Endothelial cell of umbilical vein (primary cell): ENCODE measurements around the gene MICAL3. TPM values are rescaled to one million over a fixed set of nuclear protein-coding genes. Genes with fewer than 3 reads are reported as not detected.

Source experiments
- BruUV-seq: library from RNA; stranded (reverse); fragments of 400-500 nt; replicated peaks from 2 replicates; lab custom pipeline; 2021; lab: Mats Ljungman, UMichigan
- CTCF ChIA-PET: fragments of 300-600, 350-600 bp; sonication (Branson Sonifier 250); formaldehyde crosslinking; loops from one replicate; lab custom pipeline; 2021; ENCODE audit warnings: antibody characterized with exemption, inconsistent platforms; lab: Charles Lee
- POLR2A ChIA-PET: fragments of 300-600, 350-600 bp; sonication (Branson Sonifier 250); formaldehyde crosslinking; loops from one replicate; lab custom pipeline; 2021; ENCODE audit warnings: antibody characterized with exemption, inconsistent platforms; lab: Charles Lee
- DNase-seq: peaks from one replicate; pipeline ENCODE4 v3.0.0-alpha.2; 2011; ENCODE audit warnings: low read depth, low spot score
- FAIRE-seq: peaks from 2 replicates; lab custom pipeline; 2011; peaks lifted over from hg19 to GRCh38; lab: Jason Lieb, UNC
- H2AFZ ChIP-seq: 2 replicates; pipeline ENCODE4 v1.6.0; 2012; ENCODE audit warnings: low read depth, low read length, control low read depth, inconsistent platforms
- H3K27ac ChIP-seq: 2 replicates; pipeline ENCODE4 v1.5.1; 2011; ENCODE audit warnings: low read depth, mild to moderate bottlenecking, control low read depth, low read length, moderate library complexity; ENCODE audit not compliant: insufficient read depth
- H3K27me3 ChIP-seq, 2 experiments: 2 replicates each; pipeline versions ENCODE4 v1.6.0 to v1.6.1; 2011; ENCODE audit warnings: low read length in 2 of 2, mixed read lengths in 1 of 2; ENCODE audit not compliant: control insufficient read depth in 2 of 2, insufficient read depth in 2 of 2
- H3K36me3 ChIP-seq, 2 experiments: 2 replicates in 1 of 2; 3 replicates in 1 of 2; pipeline ENCODE4 v1.5.1; 2011; ENCODE audit warnings: low read length in 2 of 2, mild to moderate bottlenecking in 1 of 2, moderate library complexity in 1 of 2; ENCODE audit not compliant: control insufficient read depth in 2 of 2, insufficient read depth in 2 of 2; ENCODE audit errors: extremely low read depth in 1 of 2
- H3K4me1 ChIP-seq: 3 replicates; pipeline ENCODE4 v1.5.1; 2011; ENCODE audit warnings: mild to moderate bottlenecking, low read length; ENCODE audit not compliant: control insufficient read depth, insufficient read depth; ENCODE audit errors: extremely low read depth
- H3K4me2 ChIP-seq: 2 replicates; pipeline ENCODE4 v1.6.1; 2011; ENCODE audit warnings: low read length, control low read depth, mixed read lengths; ENCODE audit not compliant: insufficient read depth
- H3K4me3 ChIP-seq, 3 experiments: fragments of 200-600 bp in 1 of 3; sonication (generic), shearing (Covaris generic) in 1 of 3; replicated peaks in 1 of 3; 2 replicates each; pipeline ENCODE4 v1.5.1; 2011 to 2016; ENCODE audit warnings: control low read depth in 3 of 3, low read length in 3 of 3, mild to moderate bottlenecking in 2 of 3, inconsistent platforms in 1 of 3, low read depth in 1 of 3, moderate library complexity in 1 of 3; ENCODE audit not compliant: insufficient read depth in 1 of 3
- H3K79me2 ChIP-seq: 2 replicates; pipeline ENCODE4 v1.6.0; 2012; ENCODE audit warnings: low read length, inconsistent platforms; ENCODE audit not compliant: control insufficient read depth, insufficient read depth
- H3K9ac ChIP-seq: replicated peaks from 2 replicates; pipeline ENCODE3; 2011; ENCODE audit warnings: low read length, control low read depth; ENCODE audit not compliant: insufficient read depth; ENCODE audit errors: extremely low read depth
- H3K9me1 ChIP-seq: replicated peaks from 3 replicates; pipeline ENCODE4 v1.6.0; 2011; ENCODE audit warnings: mild to moderate bottlenecking, low read length; ENCODE audit not compliant: control insufficient read depth, insufficient read depth; ENCODE audit errors: extremely low read depth
- H3K9me3 ChIP-seq: replicated peaks from 2 replicates; pipeline ENCODE4 v1.5.1; 2012; ENCODE audit warnings: low read length, inconsistent platforms; ENCODE audit not compliant: control insufficient read depth, insufficient read depth
- H4K20me1 ChIP-seq: replicated peaks from 2 replicates; pipeline ENCODE3; 2011; ENCODE audit warnings: mild to moderate bottlenecking, low read length; ENCODE audit not compliant: control insufficient read depth, insufficient read depth; ENCODE audit errors: extremely low read depth
- EZH2 ChIP-seq: IDR thresholded peaks from 2 replicates; pipeline ENCODE4 v1.6.1; 2012; ENCODE audit warnings: borderline replicate concordance, low read depth, mild to moderate bottlenecking, moderate library complexity, low read length, inconsistent platforms; ENCODE audit not compliant: severe bottlenecking
- FOS ChIP-seq: IDR thresholded peaks from 2 replicates; pipeline ENCODE4 v1.6.1; 2011; ENCODE audit warnings: mild to moderate bottlenecking, low read length, moderate library complexity, borderline replicate concordance; ENCODE audit not compliant: insufficient read depth
- GATA2 ChIP-seq: IDR thresholded peaks from 2 replicates; pipeline ENCODE4 v1.7.0; 2011; ENCODE audit warnings: low read depth, mild to moderate bottlenecking, moderate library complexity, mixed read lengths, low read length; ENCODE audit not compliant: insufficient read length, insufficient read depth
- JUN ChIP-seq: IDR thresholded peaks from 2 replicates; pipeline ENCODE4 v1.6.1; 2011; ENCODE audit warnings: borderline replicate concordance, low read depth; ENCODE audit not compliant: insufficient read length, insufficient read depth
- MYC ChIP-seq: IDR thresholded peaks from one replicate; pipeline ENCODE4 v1.6.1; 2011; ENCODE audit warnings: mild to moderate bottlenecking, low read depth, low read length
- POLR2A ChIP-seq: IDR thresholded peaks from 2 replicates; pipeline ENCODE4 v1.6.1; 2012; ENCODE audit warnings: low read depth, mild to moderate bottlenecking, control low read depth, low read length
- POLR2AphosphoS5 ChIP-seq: IDR thresholded peaks from 2 replicates; pipeline ENCODE4 v1.6.1; 2012; ENCODE audit warnings: low read depth, mild to moderate bottlenecking, control low read depth, low read length, moderate library complexity; ENCODE audit not compliant: insufficient read depth
- dilution Hi-C: fragments of 300-500 bp; cut with MboI; formaldehyde crosslinking; loops from one replicate; pipeline ENCODE4 v1.15.0; 2019; ENCODE audit warnings: low sequenced_read_pairs; ENCODE audit not compliant: extremely low pct_ligation_motif_present
- intact Hi-C: fragments of 100-400 bp; cut with micrococcal nuclease; formaldehyde crosslinking; loops from one replicate; pipeline ENCODE4 v1.10.0; 2022
- polyA plus RNA-seq, 4 experiments: library from polyadenylated mRNA; depleted of rRNA in 3 of 4; stranded (reverse) in 3 of 4; unstranded in 1 of 4; fragments of >200 nt; gene quantifications; 2 replicates each; pipeline versions ENCODE4 v1.2.1 to v1.2.3, GENCODE V29; 2011 to 2012; ENCODE audit warnings: missing spikeins in 1 of 4
- total RNA-seq: library from RNA; stranded (reverse); gene quantifications from 2 replicates; pipeline ENCODE4 v1.2.3, GENCODE V29; 2021
- TF ChIP-seq, protein P1 (sequence below): IDR thresholded peaks from 2 replicates; pipeline ENCODE4 v1.6.1; 2011; ENCODE audit not compliant: insufficient read depth, insufficient read length
- TF ChIP-seq, protein P2 (sequence below), 2 donors: IDR thresholded peaks; 1 replicate in 1 of 2; 2 replicates in 1 of 2; pipeline ENCODE4 v1.5.1; 2011; ENCODE audit warnings: low read length in 2 of 2, mild to moderate bottlenecking in 2 of 2, moderate library complexity in 2 of 2, control low read depth in 1 of 2, inconsistent platforms in 1 of 2, low read depth in 1 of 2; ENCODE audit not compliant: insufficient read depth in 1 of 2; ENCODE audit errors: extremely low read depth in 1 of 2

MICAL3 gene
- total and polyA plus RNA-seq, 2 donors (not counting 3 experiments of a cell fraction or from before 2014, with no cell fraction given), result 14.5 to 63.7 TPM

GRCh38 chr22:17777717-17778044 is 246.7 kb downstream of the MICAL3 start:
- H3K79me2 ChIP-seq, result peaks cover 11% of the 10 kb centered on the region
- H3K27ac ChIP-seq, result no peak overlapping the region
- intact Hi-C loops (loop anchor here (10.0 kb wide), 1 partner anchor 143 kb away; the partner anchor contains the start of gene BCL2L13), dilution Hi-C loops (no loop called here)
- peak overlapping the region; percentile 96 for H2AFZ ChIP-seq
- no peak overlapping the region for H3K4me2 ChIP-seq
- no peaks in the 10 kb centered on the region for H3K36me3 ChIP-seq
- H3K9me1 ChIP-seq, result no peaks in the 10 kb centered on the region
- H3K9ac ChIP-seq, result no peak overlapping the region
- no peak overlapping the region for H3K4me3 ChIP-seq
- POLR2A ChIA-PET, result no interaction called here
- BruUV-seq, result no TSS peak
- no peaks in the 10 kb centered on the region for H3K9me3 ChIP-seq
- H4K20me1 ChIP-seq, result no peaks in the 10 kb centered on the region
- TF ChIP-seq JUN, result no peak
- TF ChIP-seq POLR2A, result no peak
- no peak for TF ChIP-seq FOS
- no peak for TF ChIP-seq GATA2
- no peak for TF ChIP-seq EZH2
- TF ChIP-seq, protein P1, sequence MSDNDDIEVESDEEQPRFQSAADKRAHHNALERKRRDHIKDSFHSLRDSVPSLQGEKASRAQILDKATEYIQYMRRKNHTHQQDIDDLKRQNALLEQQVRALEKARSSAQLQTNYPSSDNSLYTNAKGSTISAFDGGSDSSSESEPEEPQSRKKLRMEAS, result no peak
- no peak for TF ChIP-seq POLR2AphosphoS5
- TF ChIP-seq, protein P2, sequence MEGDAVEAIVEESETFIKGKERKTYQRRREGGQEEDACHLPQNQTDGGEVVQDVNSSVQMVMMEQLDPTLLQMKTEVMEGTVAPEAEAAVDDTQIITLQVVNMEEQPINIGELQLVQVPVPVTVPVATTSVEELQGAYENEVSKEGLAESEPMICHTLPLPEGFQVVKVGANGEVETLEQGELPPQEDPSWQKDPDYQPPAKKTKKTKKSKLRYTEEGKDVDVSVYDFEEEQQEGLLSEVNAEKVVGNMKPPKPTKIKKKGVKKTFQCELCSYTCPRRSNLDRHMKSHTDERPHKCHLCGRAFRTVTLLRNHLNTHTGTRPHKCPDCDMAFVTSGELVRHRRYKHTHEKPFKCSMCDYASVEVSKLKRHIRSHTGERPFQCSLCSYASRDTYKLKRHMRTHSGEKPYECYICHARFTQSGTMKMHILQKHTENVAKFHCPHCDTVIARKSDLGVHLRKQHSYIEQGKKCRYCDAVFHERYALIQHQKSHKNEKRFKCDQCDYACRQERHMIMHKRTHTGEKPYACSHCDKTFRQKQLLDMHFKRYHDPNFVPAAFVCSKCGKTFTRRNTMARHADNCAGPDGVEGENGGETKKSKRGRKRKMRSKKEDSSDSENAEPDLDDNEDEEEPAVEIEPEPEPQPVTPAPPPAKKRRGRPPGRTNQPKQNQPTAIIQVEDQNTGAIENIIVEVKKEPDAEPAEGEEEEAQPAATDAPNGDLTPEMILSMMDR (IDR thresholded peaks at IDR 0.05; ENCODE audit: extremely low read depth in 1 of 2, insufficient read depth in 1 of 2, low read depth in 1 of 2, low read length in 2 of 2), result no peak
- TF ChIP-seq MYC, result no peak
- no peak for DNase-seq
- CTCF ChIA-PET, result interaction anchor here (1.2 to 3.0 kb wide), 3 partner anchors 9 to 298 kb away, joined by 3 to 13 read pairs (median 3); no protein-coding TSS in a partner anchor
- no peak for FAIRE-seq
- H3K27me3 ChIP-seq, result no peaks in the 10 kb centered on the region
- H3K4me1 ChIP-seq, result peaks cover 11% of the 10 kb centered on the region
